Neural cell (in vitro differentiated cells): ENCODE results near the gene USP25.

Source experiments
- CTCF ChIP-seq: fragments of 450-650 bp; IDR thresholded peaks from 2 replicates; pipeline ENCODE4 v1.5.1; 2014; ENCODE audit warnings: antibody characterized with exemption, mild to moderate bottlenecking, moderate library complexity; ENCODE audit not compliant: poor library complexity, severe bottlenecking
- EP300 ChIP-seq: fragments of 450-650 bp; conservative IDR thresholded peaks from 2 replicates; pipeline ENCODE4 v1.6.1; 2014; ENCODE audit warnings: antibody characterized with exemption, mild to moderate bottlenecking, moderate library complexity; ENCODE audit not compliant: poor library complexity, severe bottlenecking
- EZH2 ChIP-seq: fragments of 200-600, 300-800 bp; shearing (Covaris generic), sonication (generic); IDR thresholded peaks from 2 replicates; pipeline ENCODE4 v1.6.1; 2014; ENCODE audit warnings: antibody characterized with exemption, low read length, borderline replicate concordance, mild to moderate bottlenecking; ENCODE audit not compliant: insufficient read depth, poor library complexity, severe bottlenecking
- MXI1 ChIP-seq: fragments of 450-650 bp; conservative IDR thresholded peaks from 2 replicates; pipeline ENCODE4 v1.6.1; 2014; ENCODE audit warnings: antibody characterized with exemption, mild to moderate bottlenecking; ENCODE audit not compliant: poor library complexity, severe bottlenecking
- POLR2AphosphoS5 ChIP-seq: IDR thresholded peaks from 2 replicates; pipeline ENCODE4 v1.6.1; 2012
- RAD21 ChIP-seq: fragments of 450-650 bp; conservative IDR thresholded peaks from 2 replicates; pipeline ENCODE4 v1.6.1; 2014; ENCODE audit warnings: antibody characterized with exemption, mild to moderate bottlenecking, moderate library complexity
- REST ChIP-seq: IDR thresholded peaks from 2 replicates; pipeline ENCODE4 v1.6.1; 2012; ENCODE audit warnings: borderline replicate concordance
- SMC3 ChIP-seq: fragments of 450-650 bp; conservative IDR thresholded peaks from 2 replicates; pipeline ENCODE4 v1.6.1; 2014; ENCODE audit warnings: antibody characterized with exemption, mild to moderate bottlenecking, moderate library complexity; ENCODE audit not compliant: poor library complexity
- TAF1 ChIP-seq: IDR thresholded peaks from 2 replicates; pipeline ENCODE4 v1.6.1; 2012; ENCODE audit warnings: low read depth

- TF ChIP-seq RAD21 (no peak), POLR2AphosphoS5 (no peak), CTCF (no peak), EZH2 (no peak), TAF1 (no peak), EP300 (no peak), REST (no peak), SMC3 (no peak), MXI1 (no peak)
Measured at GRCh38 chr21:15875286-15875685, 145.5 kb downstream of the USP25 start.
